Subcutaneous abdominal adipose tissue (tissue), 5 donors: ENCODE measurements around the gene DCP1A.

Experiments used
- H3K27ac ChIP-seq: one replicate; pipeline ENCODE4 v1.7.0; 2013; ENCODE audit warnings: low read depth, mild to moderate bottlenecking, inconsistent platforms, low read length, moderate library complexity
- H3K27me3 ChIP-seq, 5 donors: one replicate each; pipeline ENCODE4 v1.7.0; 2013; ENCODE audit warnings: low read length in 5 of 5, inconsistent platforms in 1 of 5; ENCODE audit not compliant: control insufficient read depth in 5 of 5, insufficient read depth in 4 of 5
- H3K36me3 ChIP-seq, 5 donors: one replicate each; pipeline ENCODE4 v1.7.0; 2013; ENCODE audit warnings: low read length in 5 of 5; ENCODE audit not compliant: control insufficient read depth in 5 of 5, insufficient read depth in 5 of 5
- H3K4me1 ChIP-seq, 5 donors: one replicate each; pipeline ENCODE4 v1.7.0; 2013; ENCODE audit warnings: low read length in 5 of 5, mild to moderate bottlenecking in 3 of 5, moderate library complexity in 1 of 5; ENCODE audit not compliant: control insufficient read depth in 5 of 5, insufficient read depth in 5 of 5
- H3K4me3 ChIP-seq, 5 donors: one replicate each; pipeline ENCODE4 v1.7.0; 2013; ENCODE audit warnings: low read length in 5 of 5, low read depth in 1 of 5
- H3K9ac ChIP-seq, 5 donors: one replicate each; pipeline ENCODE4 v1.7.0; 2013; ENCODE audit warnings: low read length in 5 of 5, mild to moderate bottlenecking in 4 of 5, moderate library complexity in 3 of 5
- H3K9me3 ChIP-seq, 5 donors: one replicate each; pipeline ENCODE4 v1.7.0; 2013; ENCODE audit warnings: low read length in 5 of 5; ENCODE audit not compliant: control insufficient read depth in 5 of 5
- donor health status: healthy.
- donor health status: healthy.
- donor health status: healthy.
- donor health status: healthy.
- donor health status: healthy.

DCP1A gene

GRCh38 chr3:53234130-53234840 lies 113.1 kb downstream of the DCP1A start:
- no peak overlapping the region for H3K9ac ChIP-seq
- peaks cover 3 to 74% (median 51%) of the 10 kb centered on the region in 5 donors for H3K4me1 ChIP-seq
- H3K36me3 ChIP-seq, result peaks cover 0 to 93% (median 82%) of the 10 kb centered on the region in 5 donors
- H3K27me3 ChIP-seq, result no peaks in the 10 kb centered on the region
- H3K27ac ChIP-seq, result peak overlapping the region; percentile 68
- no peaks in the 10 kb centered on the region for H3K9me3 ChIP-seq
- no peak overlapping the region for H3K4me3 ChIP-seq
